Embryonic facial prominence (tissue), 1 donor: Measurements from ENCODE around the gene IZUMO4.
"Not testable (repeated sequence)": the region's sequence is repeated elsewhere in the genome, so short reads cannot be mapped to it uniquely, and the experiment has no call there.

ENCODE experiments used
- DNase-seq: peaks from one replicate; pipeline ENCODE4 v3.0.0-alpha.2; 2016; ENCODE audit errors: extremely low spot score

IZUMO4 gene

DNA sequence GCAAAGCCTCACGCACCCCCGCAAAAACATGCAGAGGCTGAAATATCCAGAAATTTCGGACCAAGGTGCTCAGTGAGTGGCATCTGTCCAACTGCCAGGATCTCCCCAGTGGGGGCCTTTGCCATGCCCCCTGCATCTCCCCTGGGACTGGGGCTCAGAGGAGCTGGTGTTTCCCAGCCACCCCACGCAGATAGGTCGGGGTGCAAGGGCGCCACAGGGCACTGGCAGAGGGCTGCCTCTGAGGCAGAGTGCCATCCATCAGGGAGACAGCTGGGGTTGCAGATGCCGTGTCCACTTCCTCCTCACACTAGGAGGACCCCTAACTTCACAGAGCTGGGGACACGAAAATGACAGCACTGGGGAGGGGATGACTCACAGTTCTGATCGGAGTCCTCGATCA lies 26.3 kb downstream of the IZUMO4 start:
- DNase-seq = no peak

DNA sequence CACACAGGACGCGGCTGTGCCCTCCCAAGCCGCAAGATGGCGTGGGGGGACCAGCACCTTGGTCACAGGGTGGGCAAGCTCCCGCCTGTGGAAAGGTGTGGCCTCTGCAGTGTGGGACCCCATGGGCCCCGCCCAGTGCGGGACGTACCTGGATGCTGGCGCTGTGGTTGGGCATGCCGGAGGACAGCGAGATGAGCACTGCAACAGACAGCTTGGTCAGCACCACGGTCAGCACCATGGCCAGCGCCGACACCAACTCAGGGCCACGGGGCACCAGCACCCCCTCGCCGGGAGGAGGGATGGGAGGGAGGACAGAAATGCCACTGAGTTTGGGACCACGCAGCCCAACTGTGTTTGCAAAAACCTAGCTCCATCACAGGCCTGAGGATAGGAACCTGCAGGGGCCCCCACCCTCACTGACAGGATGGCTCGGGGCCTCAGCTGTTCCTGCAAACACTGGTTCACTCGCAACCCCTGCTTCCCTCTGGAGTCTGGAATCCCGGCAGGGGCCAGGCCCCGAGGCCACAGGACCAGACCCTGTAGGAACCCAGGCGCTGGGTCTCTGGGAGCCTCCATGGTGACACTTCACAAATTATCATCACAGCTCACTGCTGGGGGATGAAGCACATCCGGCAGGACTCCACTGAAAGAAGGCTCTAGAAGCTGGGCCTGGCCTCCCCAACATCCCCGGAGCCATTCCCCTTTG lies 27.1 kb downstream of the IZUMO4 start:
- no peak for DNase-seq

DNA sequence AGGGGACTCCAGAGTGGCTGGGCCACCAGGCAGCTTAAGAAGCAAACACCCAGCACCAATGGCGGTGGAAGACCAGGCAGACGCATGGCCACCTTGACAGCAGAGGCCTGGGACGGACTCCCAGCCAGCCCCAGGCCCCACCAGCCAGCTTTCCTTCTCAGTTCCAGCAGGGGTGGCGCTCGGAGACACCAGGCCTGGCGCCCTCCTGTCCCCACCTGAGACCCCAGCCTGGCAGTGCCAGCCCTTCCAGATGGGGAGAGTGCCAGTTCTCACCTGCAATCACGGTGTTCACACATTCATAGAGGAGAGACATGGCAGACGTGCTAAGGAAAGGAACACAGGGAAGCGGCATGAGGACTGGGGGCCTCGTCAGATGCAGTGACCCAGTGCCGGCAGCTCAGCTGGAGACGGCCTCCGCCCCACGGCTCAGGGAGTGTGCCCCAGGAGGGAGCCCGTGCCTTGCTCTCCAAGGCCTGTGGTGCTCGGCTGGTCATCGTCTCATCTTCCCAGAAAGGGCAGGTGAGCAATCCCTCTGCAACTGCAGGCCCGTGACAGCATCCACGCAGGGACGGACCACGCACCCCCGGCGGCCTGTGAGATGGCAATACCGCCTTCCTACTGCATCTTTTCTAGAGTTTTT lies 30.3 kb downstream of the IZUMO4 start:
- DNase-seq = no peak

DNA sequence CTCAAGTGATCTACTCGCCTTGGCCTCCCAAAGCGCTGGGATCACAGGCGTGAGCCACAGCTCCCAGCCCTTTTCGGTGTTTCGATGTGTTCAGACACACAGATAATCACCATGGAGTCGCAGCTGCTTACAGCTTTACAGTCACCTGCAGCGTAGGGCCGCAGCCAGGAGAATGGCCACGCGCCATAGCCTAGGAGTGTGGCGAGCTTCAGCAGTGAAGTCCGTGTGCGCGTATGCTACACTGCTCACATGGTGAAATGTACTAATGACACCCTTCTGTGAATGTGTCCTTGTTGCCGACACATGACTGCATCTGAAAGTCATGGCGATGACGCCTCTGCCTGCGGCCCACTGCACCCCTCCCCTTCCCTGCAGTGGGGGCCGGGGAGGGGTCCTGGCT lies 31.0 kb downstream of the IZUMO4 start:
- no peak for DNase-seq

DNA sequence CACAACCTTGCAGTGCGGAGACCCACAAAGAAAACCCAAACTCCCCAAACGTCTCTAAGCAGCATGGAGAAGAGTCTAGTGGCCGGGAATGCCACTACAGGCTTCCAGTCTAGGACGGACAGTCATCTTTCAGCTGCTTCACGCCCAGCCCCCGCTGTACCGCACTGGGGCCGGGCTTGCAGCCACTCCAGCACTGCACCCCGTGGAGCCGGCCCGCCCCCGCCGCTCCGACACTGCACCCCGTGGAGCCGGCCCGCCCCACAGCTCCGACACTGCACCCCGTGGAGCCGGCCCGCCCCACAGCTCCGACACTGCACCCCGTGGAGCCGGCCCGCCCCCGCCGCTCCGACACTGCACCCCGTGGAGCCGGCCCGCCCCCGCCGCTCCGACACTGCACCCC lies 31.5 kb downstream of the IZUMO4 start:
- not testable (repeated sequence) for DNase-seq

DNA sequence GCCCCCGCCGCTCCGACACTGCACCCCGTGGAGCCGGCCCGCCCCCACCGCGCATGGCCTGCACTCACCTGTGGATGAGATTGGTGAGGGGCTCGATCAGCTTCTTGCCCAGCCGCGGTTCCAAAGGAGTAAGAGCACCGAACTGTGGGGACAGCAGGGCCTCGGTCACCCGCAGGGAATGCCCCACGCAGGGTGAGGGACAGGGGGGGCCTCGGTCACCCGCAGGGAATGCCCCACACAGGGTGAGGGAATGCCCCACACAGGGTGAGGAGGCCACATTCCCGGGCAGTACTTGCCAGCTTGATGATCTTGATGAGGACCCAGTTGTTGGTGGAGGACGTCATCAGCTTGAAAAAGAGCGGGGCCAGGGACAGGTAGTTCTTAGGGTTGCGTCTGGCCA lies 32.3 kb downstream of the IZUMO4 start:
- no peak for DNase-seq

DNA sequence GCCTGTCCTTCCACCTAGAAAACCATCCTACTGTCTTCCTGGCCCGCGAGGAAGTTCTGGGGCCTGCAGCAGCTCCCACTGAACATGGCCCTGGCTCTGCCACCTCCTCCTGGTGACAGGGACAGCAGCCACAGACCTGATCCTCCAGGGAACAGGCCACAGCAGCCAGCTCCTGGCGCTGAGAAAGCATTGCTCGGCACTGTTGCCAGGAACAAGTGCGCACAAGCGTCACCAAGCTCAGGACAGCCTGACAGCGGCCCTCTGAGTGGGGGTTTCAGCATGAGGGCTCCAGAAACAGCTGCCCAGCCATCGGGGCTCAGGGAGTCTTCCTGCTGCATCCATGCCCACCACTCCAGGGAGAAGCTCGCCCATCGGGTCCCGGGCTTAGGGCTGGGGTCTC lies 32.8 kb downstream of the IZUMO4 start:
- DNase-seq = no peak

DNA sequence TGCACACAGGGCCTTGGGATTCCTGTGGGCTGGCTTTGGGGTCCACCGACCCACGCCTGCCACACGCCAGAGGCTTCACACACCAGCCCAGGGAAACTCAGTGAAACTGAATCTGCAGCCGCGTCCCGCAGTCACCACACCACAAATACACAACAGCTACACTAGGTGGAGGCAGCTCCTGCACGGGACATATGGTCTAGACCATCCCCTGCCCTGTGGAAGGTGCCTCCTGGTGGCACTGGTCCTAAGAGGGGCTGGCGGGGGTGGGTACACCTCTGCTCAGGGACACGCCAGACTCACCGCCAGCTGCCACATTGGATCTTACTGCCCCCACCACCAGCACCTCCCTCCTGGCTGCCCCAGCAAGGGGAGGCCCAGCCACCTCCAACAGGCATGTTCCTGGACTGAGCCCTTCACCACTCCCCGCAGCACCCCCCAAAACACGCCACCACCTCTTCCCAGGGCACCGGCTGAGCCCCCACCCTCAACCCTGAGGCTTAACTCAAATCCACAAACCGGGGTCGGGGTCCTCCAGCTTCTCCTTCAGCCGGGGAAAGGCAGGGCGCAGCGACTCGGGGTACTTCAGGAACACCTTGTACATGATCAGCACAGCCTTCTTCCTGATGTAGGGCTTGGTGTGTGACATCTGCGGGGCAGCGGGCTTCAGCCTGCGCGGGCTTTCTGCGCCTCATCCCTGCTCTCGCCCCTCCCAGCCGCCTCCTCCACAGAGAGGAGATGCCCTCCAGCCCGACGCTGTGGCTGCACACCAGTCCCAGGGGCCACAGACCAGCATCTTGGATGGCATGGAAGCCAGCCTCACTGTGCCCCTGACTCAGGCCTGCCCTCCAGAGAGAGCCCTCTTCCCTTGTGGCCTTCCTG lies 33.4 kb downstream of the IZUMO4 start:
- DNase-seq = no peak

DNA sequence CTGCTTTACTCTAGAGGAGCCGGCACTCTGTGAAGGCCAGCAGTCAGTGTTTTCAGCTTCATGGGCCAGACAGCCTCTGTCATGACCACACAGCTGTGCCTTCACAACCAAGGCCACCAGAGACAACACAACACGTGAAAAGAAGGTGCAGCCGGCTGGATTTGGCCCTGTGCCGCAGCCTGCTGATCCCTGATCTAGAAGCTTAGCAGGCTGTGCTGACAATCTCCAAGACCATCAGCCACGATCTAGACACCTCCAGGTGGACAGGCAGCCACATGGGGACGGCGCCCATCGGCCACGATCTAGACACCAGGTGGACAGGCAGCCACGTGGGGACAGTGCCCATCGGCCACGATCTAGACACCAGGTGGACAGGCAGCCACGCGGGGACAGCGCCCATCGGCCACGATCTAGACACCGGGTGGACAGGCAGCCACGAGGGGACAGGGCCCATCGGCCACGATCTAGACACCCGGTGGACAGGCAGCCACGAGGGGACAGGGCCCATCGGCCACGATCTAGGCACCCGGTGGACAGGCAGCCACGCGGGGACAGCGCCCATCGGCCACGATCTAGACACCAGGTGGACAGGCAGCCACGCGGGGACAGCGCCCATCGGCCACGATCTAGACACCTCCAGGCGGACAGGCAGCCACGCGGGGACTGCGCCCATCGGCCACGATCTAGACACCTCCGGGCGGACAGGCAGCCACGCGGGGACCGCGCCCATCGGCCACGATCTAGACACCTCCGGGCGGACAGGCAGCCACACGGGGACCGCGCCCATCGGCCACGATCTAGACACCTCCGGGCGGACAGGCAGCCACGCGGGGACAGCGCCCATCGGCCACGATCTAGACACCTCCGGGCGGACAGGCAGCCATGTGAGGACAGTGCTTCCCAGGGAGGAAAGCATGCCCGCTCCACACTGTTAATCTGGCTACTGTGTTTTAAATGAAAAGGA lies 34.6 kb downstream of the IZUMO4 start:
- not testable (repeated sequence) for DNase-seq

DNA sequence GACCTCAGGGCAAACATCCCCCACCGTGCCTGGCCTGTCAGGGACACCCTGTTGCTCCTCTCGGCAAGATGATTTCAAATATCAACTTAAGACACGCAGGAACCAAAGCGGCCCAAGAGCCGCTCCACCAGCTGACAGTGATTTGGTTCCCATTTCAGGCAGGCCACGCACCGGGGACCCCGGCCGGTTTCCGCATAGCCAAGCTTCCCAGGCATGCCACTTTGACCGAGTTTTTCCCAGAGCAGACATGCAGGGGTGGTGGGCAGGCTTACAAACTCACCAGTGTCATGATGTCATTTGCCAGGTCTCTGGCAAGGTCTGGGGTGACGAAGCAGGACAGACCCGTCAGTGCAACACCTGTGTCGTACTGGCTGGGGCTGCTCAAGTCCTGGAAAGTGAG lies 35.5 kb downstream of the IZUMO4 start:
- DNase-seq = no peak

DNA sequence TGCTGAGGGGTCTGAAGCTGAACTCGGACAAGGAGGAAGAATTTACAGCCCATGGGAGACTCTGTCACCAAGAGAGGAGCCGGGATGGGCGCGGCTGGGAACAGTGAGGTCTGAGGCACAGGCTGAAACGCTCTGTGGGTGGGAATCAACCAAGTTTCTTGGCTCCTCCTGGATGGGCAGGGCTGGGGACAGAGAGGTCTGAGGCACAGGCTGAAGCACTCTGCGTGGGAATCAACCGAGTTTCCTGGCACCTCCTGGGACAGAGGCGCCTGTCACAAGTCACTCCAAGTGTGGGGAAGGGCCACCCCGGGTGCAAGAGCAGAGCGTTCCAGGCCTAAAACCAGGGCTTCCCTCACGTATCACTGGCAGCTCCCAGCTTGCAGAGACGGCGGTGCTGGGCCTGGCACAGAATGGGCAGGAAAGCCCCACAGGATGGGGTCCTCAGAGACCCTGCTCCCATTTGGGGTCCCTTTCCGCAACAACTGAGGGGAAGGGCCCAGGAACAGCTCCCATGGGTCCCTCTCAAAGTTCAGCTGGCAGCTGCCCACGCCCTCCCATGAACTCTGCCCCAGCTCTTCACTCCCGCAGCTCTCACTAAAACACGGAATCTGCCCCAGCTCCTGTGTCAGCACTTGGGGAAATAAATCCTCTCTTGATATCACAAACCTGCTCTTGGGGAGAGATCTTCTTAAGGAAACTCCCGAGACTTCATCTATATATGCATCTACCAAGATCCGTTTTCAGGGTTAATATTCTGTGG lies 36.2 kb downstream of the IZUMO4 start:
- DNase-seq = no peak

DNA sequence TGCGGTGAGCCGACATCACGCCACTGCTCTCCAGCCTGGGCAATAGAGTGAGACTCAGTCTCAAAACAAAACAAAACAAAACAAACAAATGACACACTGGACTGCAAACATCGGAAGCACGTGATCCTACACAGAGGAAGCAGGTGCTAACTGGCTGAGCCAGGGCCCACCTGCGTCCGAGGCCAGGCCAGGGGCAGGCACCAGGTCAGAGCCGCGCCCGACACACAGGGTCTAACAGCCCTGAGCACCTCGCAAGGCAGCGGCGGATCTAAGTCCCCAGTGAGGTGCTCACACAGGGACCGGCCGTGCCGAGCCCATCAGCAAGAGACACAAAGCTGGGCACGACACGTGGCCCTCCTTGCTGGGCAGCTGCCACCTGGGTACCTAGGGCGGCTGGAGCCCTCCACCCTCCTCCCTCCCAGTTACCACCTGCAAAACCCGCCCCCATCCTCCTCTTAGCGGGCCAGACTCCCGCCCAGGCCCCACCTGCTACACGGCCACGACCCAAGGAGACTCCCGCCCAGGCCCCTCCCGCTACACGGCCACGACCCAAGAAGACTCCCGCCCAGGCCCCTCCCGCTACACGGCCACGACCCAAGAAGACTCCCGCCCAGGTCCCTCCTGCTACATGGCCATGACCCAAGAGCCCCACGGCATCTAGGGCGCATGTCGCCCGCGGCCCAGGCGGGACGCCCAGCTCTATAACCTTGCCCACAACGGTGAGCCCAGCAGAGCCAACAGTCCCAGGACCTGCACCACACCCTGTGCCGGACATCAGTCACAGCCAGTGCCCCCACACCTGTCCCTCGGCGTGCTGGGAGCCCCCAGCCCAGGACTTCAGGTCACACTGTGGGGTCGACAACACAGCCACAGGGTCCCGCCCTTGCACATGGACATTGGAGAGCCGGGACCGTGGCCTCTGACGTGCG lies 39.0 kb downstream of the IZUMO4 start:
- no peak for DNase-seq

DNA sequence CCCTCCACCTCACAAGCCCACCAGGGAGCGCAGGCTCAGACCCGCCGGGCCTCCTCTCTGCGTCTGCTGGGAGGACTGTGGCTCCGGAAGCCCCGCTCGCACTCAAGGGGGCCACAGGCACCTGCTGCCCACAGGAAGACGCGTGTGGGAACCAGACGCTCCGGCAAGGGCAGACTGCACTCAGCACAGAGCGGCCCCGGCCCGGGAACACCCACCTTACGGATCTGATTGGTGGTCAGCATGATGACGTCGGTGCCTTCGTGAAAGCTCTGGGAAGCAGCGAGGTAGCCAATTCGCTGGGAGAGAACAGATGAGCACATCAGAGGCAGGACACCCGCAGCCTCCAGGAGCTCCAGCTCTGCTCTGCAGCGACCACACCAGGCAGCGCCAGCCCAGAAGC lies 40.1 kb downstream of the IZUMO4 start:
- DNase-seq = no peak

DNA sequence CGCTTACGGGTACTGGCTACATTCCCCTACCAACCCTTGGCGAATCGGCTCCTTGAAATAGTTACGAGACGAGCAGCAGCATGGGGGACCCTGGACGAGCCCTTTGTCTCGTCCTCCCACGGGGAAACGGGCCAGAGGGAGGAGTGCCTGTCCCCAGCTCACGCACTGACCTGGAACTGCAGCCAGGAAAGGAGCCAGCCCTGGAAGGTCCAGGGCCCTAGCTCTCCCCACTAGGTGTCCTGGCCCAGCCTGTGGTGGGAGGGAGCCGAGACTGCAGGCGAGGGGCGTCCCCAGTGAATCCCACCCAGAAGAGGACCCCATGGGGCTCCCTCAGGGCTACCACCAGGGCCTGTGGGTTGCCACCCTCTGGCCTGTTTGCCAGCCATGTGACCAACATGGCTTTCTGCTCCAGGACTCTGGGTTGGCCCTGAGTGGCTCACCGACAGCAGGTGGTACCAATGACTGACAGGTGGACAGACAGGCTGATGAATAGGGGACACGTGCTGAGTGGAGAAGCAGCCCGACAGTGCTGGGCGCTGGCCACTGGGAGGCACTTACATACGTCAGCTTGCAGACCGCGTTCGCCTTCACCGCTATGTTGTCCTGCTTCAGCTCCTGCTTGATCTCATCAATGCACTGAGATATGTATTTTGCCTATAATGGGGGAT lies 41.5 kb downstream of the IZUMO4 start:
- no peak for DNase-seq

DNA sequence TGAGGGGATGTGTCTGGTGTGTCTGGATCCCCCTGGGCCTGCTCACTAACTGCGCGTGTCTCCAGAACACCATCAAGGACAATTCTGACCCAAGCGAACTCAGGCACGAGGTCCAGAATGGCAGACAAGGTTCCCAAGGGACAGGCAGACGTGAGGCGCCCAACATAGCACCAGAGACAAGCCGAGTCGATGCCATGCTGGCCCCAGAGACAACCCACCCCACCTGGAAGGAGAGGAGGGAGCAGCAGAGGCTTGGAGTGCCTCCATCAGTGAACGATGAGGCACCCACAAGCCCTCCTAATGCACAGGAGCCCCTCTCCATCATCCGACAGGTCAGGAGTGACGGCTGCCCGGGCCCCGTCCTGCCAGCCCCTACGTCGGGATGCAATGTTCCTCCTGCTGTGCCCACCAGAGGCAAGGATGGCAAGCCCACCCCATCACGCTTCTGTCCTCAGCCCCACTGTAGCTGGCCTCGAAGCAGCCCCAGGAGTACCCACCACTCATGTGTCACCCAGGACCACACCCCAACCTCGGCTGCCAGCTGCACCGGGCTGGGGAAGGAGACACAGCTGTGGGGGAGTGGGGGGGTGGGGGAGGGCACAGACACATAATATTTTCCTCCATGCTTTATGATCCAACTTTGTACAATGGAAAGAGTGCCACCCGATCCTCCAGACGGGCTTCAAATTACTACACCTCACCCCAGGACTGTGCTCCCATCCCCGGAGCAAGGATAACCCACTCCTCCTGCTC lies 42.8 kb downstream of the IZUMO4 start:
- no peak for DNase-seq

DNA sequence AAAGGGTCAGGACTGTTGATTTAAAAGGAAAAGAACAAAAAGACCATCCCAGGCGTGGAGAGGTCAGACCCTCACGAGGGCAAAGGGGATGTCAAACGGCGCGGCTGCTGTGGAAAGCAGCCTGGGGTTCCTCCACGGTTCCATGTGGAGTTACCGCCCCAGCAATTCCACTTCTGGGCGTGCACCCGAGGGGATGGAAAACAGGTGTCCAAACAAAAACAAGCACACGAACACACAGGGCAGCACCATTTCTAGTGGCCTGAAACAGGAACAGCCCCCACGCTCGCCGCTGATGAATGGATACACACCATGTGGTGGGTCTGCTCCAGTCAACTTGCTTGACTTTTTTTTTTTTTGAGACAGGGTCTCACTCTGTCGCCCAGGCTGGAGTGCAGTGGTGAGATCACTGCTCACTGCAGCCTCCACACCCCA lies 43.4 kb downstream of the IZUMO4 start:
- DNase-seq = no peak

DNA sequence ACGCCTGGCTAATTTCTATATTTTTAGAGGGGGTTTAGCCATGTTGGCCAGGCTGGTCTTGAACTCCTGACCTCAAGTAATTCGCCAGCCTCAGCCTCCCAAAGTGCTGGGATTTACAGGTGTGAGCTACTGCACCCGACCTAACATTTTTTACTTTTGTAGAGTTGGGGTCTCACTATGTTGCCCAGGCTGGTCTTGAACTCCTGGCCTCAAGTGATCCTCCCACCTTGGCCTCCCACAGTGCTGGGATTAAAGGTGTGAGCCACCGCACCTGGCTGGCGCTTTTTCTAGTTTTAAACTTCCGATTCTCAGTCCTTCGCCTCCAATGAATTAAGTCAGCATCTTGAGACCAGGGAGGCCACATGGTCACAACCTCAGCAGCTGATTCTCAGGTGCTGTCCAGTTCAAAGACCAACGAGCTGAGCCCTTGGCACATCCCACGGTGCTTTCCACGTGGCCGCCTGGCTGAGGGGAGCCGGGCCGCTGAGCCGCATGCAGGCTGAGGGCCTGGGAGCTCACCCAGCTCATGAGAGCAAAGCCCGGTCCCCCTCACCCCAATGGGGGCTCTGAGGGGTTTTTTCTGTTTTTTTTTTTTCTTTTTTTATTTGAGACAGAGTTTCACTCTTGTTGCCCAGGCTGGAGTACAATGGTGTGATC lies 45.6 kb downstream of the IZUMO4 start:
- DNase-seq = no peak

DNA sequence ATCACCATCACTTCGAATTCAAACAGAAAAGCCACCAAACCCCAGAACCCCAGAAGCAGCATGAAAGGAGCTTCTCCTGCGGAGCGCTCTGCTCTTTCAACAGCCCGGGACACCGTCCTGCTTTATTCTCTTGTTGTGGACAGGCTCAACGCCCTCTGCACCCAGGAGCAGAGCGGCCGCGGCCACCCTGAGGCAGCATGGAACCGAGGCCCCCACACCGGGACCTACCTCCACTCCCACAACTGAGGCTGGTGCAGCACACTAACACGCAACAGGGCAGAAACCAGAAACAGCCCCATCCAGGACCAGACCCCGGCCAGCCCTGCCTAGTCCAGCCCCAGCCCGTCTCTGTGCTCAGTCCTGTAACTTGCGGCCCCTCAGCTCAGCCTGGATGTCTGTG lies 47.5 kb downstream of the IZUMO4 start:
- no peak for DNase-seq
